Transverse colon (tissue), 4 donors: ENCODE data around the gene TRPM3.

ENCODE experiments used
- EP300 ChIP-seq: sonication (generic); formaldehyde crosslinking; IDR thresholded peaks from one replicate; pipeline ENCODE4 v1.6.1; 2017; ENCODE audit warnings: antibody characterized with exemption, low read depth
- POLR2A ChIP-seq: fragments of 450-650 bp; IDR thresholded peaks from one replicate; pipeline ENCODE4 v1.6.1; 2016; ENCODE audit warnings: antibody characterized with exemption, mild to moderate bottlenecking, moderate library complexity
- POLR2AphosphoS5 ChIP-seq, 3 donors: sonication (generic); formaldehyde crosslinking; IDR thresholded peaks; one replicate each; pipeline ENCODE4 v1.6.1; 2016; ENCODE audit warnings: antibody characterized with exemption in 3 of 3
- TF ChIP-seq, protein P1 (sequence below), 5 experiments: fragments of 200-600 bp in 3 of 5; fragments of 450-650 bp in 2 of 5; sonication (generic) in 3 of 5; IDR thresholded peaks; 1 replicate in 2 of 5; 2 replicates in 3 of 5; pipeline ENCODE4 v1.5.1; 2016 to 2017; ENCODE audit warnings: antibody characterized with exemption in 5 of 5, inconsistent platforms in 3 of 5, mild to moderate bottlenecking in 2 of 5, moderate library complexity in 1 of 5

DNA sequence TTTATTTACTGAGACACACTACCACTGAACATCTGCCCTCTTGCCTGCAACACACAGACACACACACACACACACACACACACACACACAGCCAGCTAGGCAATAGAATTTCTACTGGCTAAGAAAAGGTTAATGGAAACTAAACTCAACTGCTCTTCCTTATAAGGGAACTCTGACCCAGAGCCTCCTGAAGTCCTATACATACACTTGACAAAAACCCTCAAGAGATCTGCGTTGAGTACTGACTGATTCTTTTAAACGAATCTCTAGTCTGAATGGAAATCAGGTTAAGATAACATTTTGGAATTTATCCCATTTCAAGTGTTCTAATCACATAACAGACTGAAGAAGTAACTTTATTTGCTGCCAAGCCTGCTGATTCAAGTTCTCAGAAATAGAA lies 25.9 kb upstream of the TRPM3 start:
- TF ChIP-seq, protein P1, sequence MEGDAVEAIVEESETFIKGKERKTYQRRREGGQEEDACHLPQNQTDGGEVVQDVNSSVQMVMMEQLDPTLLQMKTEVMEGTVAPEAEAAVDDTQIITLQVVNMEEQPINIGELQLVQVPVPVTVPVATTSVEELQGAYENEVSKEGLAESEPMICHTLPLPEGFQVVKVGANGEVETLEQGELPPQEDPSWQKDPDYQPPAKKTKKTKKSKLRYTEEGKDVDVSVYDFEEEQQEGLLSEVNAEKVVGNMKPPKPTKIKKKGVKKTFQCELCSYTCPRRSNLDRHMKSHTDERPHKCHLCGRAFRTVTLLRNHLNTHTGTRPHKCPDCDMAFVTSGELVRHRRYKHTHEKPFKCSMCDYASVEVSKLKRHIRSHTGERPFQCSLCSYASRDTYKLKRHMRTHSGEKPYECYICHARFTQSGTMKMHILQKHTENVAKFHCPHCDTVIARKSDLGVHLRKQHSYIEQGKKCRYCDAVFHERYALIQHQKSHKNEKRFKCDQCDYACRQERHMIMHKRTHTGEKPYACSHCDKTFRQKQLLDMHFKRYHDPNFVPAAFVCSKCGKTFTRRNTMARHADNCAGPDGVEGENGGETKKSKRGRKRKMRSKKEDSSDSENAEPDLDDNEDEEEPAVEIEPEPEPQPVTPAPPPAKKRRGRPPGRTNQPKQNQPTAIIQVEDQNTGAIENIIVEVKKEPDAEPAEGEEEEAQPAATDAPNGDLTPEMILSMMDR (IDR thresholded peaks at IDR 0.05): no peak
- TF ChIP-seq POLR2A (no peak), POLR2AphosphoS5 (IDR thresholded peaks at IDR 0.05) (no peak), EP300 (no peak)
